Superior temporal gyrus (tissue), 1 donor: Measurements from ENCODE around the gene SCIMP.
"Not testable (repeated sequence)": the region's sequence is repeated elsewhere in the genome, so short reads cannot be mapped to it uniquely, and the experiment has no call there.

ENCODE experiments used
- DNase-seq: peaks from one replicate; pipeline ENCODE4 v3.0.0-alpha.2; 2016; ENCODE audit errors: extremely low spot score

The SCIMP gene

GRCh38 chr17:5191541-5192417 is 42.9 kb downstream of the SCIMP start, which contains the start of gene ZNF594:
Gene ZNF594, minus strand, starts transcription at chr17:5191868. Its CDS starts 7,612 bp downstream, at chr17:5184256.
- DNase-seq, result peak; percentile 93

- no peak for DNase-seq
These were observed 50.4 kb downstream of the SCIMP start for GRCh38 chr17:5184288-5184687.

GRCh38 chr17:5183410-5183793 is 51.3 kb downstream of the SCIMP start:
- DNase-seq, result no peak

- DNase-seq, result no peak
These were observed 51.9 kb downstream of the SCIMP start for GRCh38 chr17:5182597-5183409.

GRCh38 chr17:5181509-5182305 is 53.0 kb downstream of the SCIMP start:
- no peak for DNase-seq

- no peak for DNase-seq
These were observed 55.7 kb downstream of the SCIMP start for GRCh38 chr17:5179003-5179402.

- not testable (repeated sequence) for DNase-seq
These were observed 59.6 kb downstream of the SCIMP start for GRCh38 chr17:5175027-5175426.

GRCh38 chr17:5165791-5166564 is 68.7 kb downstream of the SCIMP start:
- not testable (repeated sequence) for DNase-seq

- no peak for DNase-seq
These were observed 70.2 kb downstream of the SCIMP start for GRCh38 chr17:5164436-5164835.

- DNase-seq, result not testable (repeated sequence)
These were observed 72.9 kb downstream of the SCIMP start for GRCh38 chr17:5161793-5162192.

- DNase-seq, result not testable (repeated sequence)
These were observed 74.0 kb downstream of the SCIMP start for GRCh38 chr17:5160702-5161101.
